Activated CD4-positive, alpha-beta T cell treated with anti-CD3 and anti-CD28 coated beads, Interleukin-2, amount 50 U/mL, for 4 hours (primary cell): ENCODE data around the gene NOS1AP.

ENCODE experiments used
- DNase-seq, 2 experiments: peaks; one replicate each; pipeline ENCODE4 v3.0.0-alpha.2; 2020

Gene NOS1AP

DNA sequence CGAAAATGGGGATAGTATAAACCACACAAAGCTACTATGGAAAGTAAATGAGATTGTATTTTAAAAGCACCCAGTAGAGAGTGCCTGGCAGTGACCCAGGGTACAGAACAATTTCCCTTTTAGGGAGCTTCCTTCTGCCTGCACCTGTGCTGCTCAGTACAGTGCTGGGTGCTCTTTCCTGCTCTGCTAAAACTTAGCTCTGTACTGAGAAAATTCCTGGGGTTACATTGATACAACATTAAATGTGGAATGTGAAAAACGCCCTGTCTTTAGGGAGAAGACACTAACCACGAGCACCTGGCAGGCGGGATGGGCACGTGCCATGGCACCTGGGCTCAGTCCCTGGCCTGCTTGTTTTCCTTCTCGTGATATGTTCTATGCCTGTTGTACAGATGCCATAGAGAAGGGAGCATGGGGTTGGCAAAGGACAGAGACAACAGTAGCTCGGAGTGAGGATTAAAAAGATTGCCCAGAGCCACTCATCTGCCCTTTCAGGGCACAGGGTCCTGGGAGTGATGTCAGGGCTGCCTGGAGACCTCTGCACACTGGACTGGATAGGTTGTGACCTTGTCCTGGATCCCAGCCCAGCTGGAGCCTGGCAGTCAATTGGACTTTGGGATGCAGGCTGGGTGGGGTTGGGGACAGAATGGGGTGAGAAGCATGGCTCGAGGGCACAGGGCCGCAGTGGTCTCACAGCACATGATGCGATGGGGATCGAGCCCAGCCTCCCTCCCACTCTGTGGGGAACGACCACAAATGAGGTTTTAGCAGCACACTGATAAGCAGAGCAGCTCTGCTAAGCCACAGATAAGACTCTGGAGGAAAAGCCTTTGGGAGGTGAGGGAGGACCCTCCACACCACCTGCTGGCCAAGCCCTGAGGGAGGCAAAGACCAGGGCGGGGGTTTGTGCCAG is 302.9 kb downstream of the NOS1AP start:
- DNase-seq, result no peak

DNA sequence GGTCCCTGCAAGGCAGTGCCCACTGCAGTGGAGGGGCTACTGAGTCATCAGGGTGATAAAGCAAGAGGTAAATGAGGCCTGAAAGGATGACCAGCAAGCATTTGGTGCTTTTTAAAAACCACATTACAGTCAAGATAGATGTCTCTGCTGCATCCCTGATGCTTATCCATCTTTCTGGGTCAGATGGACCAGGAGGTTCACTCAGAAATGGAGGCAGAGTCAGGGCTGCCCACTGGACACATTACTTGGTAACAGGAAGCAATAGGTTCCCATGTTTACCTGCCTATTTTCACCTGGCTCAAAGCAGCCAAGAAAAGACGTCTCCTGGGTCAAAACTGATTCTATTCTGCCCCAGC is 303.6 kb downstream of the NOS1AP start:
- no peak for DNase-seq

DNA sequence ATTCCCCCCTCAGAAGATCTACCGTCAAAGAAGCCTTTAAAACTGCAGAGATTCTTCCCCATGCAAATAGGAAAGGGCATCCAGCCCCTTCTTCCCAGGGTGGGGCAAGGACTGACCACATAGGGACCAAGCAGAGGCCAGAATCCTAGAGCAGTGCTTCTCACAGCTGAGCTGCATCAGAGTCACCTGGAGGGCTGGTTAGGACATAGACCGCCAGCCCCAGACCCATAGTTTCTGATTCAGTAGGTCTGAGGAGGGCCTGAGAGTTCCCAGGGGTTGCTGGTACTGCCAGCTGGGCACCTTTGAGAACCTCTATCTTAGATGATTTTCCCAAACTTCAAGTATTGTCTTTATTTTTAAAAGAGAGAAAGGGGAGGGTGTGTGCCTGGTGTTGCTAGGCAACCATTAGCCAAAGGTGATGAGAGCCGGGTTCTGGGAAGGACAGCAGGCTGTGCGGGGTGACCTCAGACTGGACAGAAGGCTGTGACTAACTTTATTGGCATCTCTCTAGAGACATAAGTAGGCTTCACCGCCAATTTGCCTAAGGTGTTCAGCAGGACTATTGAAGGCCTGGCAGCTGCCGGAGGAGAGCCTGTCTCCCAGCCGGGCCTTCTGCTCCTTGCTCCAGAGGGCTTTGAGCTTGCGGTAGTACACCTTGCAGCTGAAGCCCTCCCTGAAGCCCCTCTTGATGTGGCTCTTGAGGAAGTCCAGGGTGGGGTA is 304.2 kb downstream of the NOS1AP start:
- DNase-seq, result no peak

DNA sequence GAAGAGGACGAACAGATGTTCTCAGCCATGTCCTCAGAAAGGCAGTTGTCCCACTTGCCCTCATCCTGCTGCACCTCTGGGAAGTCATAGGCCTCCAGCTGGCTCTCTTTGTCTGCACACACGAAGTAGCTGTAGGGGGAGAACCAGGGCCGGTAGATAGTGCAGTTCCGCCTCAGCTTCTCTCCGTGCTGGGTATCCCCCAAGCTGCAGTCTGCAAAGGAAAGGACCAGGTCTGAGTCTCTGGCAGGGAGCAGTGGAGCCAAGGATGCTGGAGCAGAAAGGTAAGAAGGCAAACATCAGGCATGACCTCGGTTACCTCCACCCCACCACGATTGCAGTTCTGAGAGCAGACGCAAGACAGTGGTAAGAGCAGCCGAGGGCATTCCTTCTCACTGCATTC is 304.9 kb downstream of the NOS1AP start:
- DNase-seq, result no peak

DNA sequence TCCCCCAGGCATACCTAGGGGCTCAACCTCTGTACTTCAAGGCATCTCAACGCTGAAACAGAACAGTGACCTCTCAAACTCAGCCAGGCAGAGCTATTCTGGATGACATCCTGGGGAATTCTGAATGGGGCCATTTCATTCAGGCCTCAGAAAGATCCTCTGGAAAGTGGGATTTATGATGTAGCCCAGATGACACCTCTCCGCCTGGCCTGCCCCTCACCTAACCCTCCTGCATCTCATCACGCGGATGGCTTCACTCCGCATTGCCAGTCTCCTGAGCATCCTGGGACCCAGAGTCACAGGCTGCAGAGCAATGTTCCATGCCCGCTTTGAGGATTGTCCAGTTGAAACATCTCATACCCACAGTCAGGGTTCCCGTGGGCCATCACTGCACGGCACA is 306.0 kb downstream of the NOS1AP start:
- DNase-seq, result no peak

DNA sequence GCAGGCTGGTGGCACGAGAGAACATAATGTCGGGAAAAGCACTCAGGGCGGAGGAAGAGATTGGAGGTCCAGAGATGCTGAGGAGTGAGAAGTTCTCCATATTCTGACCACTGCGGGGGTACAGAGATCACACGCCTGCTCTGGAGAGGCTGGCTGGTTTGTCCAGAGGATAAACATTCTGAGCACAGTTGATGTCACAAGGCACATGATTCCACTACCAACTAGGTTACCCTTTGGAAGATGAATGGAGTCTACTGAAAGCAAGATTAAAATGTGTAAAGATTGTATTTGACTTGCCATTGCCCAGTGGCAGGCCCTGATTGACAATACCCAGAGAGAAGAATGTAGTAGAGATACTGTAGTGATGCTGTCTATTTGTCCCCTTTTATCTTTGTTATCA is 307.2 kb downstream of the NOS1AP start, which contains the start of gene SPATA46:
Gene SPATA46, minus strand, starts transcription at position 164 of the 400 bp plus-strand sequence. Its CDS starts 64 bp downstream, at position 100.
- DNase-seq, result no peak

DNA sequence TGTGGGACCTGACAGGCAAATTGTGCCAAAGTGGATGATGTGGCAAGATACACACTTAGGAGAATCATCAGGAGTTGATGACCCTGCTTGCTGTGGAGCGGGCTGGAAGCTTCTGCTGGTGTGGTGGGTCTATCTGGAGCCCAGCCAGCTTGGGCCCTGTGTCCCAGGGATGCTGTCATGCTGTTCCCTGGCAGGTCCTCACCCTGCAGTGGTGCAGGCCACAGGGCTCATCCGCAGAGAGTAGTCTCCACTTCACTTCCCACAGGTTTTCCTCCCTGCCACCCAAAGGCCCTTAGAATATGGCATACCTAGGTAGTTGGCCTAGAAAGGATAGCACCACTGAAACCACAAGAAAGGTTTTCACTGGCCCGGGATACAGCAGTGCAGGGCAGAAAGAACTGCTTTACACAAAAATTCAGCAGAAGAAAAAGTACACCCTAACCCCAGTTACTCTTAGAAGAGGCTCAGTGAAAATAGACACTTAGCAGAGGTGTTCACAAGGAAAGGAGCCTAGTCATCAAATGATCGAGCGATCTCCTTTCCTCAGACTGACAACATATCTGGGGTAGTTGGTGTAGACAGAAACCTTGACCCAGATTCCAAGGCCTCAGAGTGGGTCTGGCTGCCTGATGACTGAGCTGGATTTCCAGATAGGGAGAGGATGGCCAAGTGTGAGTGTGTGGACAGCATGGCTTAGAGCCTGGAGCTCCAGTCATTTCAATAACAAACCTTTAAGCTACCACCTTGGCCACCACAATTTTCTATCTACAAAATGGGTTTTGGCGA is 310.8 kb downstream of the NOS1AP start:
- DNase-seq, result no peak

DNA sequence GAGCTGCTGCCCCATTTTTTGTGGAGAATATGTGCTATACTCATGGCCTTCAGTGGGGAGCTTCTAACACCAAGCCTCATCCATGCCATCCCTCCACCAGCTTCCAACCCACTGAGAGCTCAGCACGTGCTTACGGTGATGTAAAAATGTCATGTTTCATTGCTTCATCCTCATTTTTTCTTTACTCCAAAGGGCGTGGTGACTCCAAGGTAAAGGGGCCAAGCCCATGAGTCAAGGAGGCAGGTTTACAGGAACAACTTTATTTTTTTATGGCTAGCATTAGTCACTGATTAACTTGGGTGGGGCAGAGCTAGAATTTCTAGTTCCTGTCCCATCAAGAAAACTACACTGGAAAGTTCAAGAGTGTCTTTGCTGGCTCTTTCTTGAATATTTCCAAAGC is 311.9 kb downstream of the NOS1AP start, which contains the start of gene C1orf226:
Gene C1orf226, plus strand, starts transcription at position 346 of the 400 bp plus-strand sequence. CDS start 174 bp downstream, outside the sequence.
- no peak for DNase-seq

DNA sequence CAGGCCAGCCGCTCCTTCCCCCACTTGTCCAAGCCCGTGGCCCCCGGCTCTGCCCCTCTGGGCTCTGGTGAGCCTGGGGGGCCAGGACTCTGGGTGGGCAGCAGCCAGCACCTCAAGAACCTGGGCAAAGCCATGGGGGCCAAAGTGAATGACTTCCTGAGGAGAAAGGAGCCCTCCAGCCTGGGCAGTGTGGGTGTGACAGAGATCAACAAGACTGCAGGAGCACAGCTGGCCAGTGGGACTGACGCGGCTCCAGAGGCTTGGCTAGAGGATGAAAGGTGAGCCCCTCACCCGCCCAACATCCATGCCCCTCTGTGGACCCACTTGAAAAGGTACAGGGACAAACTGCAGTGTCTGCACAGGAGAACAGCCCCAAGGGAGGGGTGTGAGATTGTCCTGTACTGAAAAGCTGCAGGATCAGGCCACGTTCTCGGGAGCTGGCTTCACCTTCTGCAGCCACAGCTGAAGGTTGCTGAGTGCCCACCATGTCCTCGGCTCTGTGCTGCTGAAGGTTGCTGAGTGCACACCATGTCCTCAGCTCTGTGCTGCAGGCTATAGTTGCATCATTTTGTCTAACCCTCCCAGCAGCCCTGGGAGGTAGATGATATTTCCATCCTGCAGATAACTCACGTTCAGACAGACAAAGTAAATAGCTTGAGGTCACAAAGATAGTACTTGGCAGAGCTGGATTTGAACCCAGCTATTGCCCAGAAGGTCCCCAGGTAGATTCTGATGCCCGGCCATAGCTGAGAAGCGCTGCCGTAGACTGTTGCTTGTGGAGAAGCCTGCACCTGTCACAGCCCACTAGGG is 312.7 kb downstream of the NOS1AP start:
- no peak for DNase-seq

DNA sequence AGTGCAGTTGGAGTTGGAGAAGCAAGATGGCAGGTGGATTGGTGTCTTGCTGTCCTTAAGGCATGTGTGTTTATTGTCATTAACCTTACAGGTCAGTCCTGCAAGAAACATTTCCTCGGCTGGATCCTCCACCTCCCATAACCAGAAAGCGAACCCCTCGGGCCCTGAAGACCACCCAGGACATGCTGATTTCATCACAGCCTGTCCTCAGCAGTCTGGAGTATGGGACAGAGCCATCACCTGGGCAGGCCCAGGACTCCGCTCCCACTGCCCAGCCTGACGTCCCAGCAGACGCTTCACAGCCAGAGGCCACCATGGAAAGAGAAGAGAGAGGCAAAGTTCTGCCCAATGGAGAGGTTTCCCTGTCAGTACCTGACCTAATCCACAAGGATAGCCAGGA is 313.6 kb downstream of the NOS1AP start:
- DNase-seq, result no peak

DNA sequence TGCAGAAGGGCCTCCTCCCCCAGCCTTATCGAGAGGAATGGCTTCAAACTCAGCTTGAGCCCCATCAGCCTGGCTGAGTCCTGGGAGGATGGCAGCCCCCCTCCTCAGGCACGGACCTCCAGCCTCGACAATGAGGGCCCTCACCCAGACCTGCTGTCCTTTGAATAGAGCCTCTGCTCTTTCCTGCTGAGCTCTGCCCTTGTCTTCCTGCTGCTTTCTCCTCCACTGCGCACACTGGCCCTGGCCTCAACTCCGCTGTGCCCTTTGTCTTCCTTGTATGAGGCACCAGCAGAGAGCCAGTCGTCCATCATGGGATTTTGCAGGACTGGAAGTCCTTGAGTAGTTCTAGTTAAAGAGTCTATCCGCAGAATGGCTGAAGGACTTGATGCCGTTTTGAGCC is 314.0 kb downstream of the NOS1AP start:
- no peak for DNase-seq

DNA sequence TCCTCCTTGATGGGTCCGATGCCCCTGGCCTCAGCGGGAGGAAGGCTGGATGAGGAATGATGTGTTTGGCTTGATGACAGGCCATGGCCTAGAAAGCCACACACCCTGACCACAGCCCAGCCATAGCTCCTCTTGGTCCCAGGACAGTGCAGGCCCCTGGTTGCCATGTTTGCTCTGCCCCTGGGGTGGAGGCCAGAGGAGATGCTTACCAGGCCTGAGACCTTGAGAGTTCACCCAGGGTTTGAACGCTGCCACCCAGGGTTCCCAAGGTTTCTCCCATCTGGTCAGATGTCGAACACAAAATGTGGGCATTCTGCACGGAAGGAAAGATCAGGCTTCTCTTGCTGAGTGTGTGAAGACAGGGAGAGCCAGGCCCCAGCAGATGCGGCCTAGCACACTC is 314.6 kb downstream of the NOS1AP start:
- DNase-seq, result no peak

DNA sequence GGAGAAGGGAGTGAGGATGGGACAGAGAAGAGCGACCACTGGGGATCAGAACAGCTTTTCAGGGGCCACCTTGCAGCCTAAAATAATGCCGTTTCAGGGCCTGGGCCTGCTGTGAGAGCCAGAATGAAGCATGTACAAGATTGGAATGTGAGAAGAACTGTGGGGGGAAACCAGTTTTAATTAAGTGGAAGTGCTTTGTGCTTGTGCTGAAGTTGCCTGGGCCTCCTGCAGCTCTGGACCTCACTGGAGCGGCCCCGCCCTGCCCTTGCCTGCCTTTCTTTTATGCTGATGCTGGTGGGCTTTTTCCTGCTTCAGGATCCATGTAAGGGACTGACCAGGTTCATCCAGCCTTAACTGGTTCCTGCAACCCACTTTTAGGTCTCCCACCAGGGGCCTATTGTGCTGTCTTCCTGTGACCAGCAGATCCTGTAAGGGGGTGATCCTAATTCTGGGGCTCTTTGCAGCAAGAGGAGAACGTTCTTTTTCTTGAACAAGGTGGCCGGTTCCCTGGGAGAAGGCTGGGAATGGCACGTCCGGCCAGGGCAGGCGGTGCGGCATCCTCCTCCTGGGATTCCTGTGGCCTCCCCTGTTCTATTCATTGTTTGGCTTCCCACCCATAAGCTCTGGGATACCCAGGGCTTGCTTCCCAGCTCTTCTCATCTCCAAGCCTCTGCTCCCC is 315.2 kb downstream of the NOS1AP start:
- no peak for DNase-seq

DNA sequence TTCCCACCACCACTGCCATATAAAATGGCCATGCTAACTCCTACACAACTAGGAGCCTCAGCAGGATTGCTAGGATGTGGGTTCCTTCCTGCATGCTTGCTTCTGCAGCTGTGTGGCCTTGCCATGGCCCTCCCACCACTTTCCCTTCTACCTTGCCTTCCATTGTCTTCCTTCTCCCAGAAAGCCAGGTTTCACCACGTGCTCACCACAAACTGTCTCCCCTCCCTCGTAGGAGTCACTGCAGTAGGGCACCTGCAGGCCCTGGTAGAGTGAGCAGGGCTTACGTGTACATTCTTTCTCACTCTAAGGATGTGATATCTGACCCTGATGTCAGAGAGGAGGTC is 315.8 kb downstream of the NOS1AP start:
- no peak for DNase-seq

DNA sequence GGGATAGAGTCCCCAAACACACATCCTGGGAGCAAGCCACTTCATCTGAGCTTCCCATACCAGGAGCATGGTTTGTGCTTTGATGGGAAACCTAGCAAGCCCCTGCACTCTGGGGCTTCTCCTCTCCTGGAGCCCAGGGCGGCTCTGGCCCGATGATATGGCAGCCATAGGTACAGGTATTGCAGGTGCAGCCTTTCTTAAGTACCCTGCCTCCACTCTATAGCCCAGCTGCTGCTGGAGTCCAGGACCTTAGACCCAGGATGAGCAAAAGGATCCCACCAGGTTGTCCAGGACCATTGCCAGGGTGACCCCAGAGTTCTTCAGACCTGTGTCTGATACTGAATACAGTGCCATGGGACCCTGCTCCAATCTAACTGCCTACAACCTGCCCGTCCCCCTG is 316.2 kb downstream of the NOS1AP start:
- no peak for DNase-seq

DNA sequence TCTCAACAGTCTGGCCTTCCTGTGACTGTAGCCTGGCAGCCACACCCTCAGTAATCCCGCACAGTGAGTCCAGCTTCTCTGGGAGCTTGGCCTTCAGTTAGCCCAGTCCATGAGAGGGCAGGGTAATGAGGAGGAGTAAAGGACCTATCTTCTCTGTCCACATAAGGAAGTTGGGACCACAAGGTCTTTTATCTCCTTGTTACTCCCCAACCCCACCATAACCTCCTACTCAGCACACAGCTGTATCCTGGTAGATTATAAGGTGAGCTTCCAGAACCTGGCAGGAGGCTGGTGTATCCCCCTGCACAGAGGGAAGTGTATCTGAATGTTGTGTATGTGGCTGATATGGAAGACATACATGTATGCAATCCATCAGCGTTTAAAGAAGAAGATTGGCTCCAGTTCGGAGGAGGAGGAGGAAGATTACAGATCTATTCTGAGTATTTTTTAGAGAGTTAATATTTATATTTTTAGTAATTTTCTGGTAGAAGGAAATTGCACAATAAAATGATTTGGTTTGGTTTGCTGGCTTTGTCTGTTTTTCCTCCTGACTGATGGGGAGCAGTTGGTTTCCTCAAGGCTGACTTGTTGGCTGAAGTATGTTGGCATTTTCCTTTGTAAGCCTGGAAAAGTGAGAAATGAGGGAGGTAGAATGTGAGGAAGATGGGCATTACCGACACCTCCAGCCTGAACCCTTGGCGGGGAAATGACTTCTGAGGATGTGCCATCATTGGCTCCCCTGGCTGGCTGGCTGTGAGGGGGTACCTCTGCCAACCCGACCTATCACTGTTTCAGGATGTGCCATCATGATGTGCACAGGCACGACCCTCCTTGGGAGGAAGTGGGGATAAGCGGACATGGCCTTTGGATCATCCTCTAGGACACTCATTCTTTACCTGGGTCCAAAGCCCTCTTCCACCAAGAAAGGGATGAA is 317.1 kb downstream of the NOS1AP start:
- DNase-seq, result no peak

DNA sequence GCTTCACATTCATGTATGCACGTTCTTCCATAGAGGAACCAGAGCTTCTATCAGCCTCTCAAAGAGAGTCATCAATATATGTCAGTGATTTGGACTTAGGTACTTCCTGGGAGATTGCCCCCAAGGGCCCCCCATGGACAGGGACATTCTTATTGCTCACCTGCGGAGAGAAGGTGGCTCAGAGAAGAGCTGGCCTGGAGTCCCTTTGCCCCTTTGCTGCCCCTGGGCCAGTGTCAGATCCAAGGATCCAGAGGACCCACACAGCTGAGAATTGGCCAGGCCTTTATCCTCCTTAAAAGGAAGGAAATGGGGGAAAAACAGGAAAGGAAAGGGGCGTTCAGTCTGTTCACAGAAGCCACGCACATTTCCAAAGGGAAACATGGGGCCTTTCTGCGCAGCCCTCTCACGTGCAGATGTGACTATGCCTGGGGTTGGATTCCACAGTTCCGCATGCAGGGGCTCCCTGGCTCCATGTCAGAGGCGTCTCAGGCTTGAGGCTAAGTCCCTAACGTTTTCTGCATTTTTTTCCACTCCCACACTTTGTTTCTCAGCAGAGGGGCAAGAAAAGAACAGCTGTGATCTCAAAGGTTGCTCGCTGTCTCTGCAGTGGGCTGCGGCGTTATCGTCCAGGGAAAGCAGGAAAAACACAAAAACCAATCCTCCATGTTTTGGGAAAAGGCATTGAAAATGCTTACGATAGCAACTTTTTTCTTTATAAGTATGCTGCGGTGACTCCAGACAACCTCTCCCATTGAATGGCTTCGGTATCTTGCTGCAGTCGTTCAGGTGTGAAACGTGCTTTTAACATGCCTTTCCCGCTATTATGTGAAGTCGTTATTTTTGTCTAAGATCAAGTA is 318.0 kb downstream of the NOS1AP start:
- no peak for DNase-seq

DNA sequence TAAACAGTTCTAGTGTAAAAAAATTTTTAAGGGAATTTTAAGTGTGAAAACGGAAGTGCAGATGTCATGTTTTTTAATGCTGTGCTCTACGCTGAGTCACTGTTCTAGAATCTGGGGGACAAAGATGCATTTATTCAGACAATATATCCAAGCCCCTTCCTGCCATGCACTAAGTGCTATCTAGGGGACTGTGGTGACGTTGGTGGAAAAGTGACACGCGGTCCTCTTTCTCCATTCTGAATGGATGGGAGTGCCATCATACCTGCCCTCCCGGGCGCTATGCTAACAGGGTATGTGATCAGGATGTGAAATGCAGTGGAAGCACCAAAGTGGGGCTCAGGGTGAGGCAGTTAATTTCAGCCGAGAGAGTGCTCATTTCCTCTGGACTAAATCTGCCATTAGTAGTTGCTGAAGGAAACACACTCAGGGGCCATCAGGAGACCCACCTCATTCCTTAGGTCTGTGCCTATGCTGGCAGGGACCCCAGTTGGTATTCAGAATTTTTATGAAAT is 318.6 kb downstream of the NOS1AP start:
- DNase-seq, result no peak

DNA sequence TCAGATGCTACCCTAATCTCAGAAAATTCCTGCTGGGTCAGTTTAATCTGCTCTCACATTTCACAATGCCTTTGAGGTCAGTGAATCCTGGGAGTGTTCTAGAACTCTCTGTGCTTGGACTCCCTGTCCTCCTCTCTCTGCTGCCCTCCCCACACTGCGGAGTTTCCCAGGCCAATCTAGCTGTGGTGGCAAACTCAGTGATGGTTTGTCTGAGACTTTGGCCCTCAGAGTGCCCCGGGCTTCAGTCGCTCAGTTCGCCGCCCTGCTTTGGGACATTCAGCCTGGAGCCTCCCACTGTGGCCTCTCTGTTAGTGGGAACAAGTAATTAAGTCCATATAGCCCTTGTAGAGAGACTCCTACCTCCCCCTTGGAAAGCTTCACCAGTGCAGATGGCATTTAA is 319.1 kb downstream of the NOS1AP start:
- DNase-seq, result no peak
